HUES6 (cell line): ENCODE data around the gene ELMO2.
A peak's percentile ranks its signal among the peaks of the same experiment; 100 is the strongest.

Source experiments
- H3K27ac ChIP-seq: 2 replicates; pipeline ENCODE4 v1.7.0; 2013; ENCODE audit warnings: low read depth, mild to moderate bottlenecking, low read length, inconsistent platforms
- H3K27me3 ChIP-seq: 2 replicates; pipeline ENCODE4 v1.6.1; 2013; ENCODE audit warnings: low read length; ENCODE audit not compliant: control insufficient read depth, insufficient read depth
- H3K36me3 ChIP-seq: 2 replicates; pipeline ENCODE4 v1.6.1; 2013; ENCODE audit warnings: low read length; ENCODE audit not compliant: control insufficient read depth, insufficient read depth
- H3K4me1 ChIP-seq: 2 replicates; pipeline ENCODE4 v1.6.1; 2013; ENCODE audit warnings: low read length; ENCODE audit not compliant: control insufficient read depth, insufficient read depth
- H3K4me3 ChIP-seq: 2 replicates; pipeline ENCODE4 v1.5.1; 2013; ENCODE audit warnings: low read depth, low read length
- H3K9ac ChIP-seq: one replicate; pipeline ENCODE4 v1.6.1; 2013; ENCODE audit warnings: mild to moderate bottlenecking, low read length
- H3K9me3 ChIP-seq: 2 replicates; pipeline ENCODE4 v1.6.1; 2013; ENCODE audit warnings: low read depth, low read length; ENCODE audit not compliant: control insufficient read depth, insufficient read depth

Gene ELMO2, protein sequence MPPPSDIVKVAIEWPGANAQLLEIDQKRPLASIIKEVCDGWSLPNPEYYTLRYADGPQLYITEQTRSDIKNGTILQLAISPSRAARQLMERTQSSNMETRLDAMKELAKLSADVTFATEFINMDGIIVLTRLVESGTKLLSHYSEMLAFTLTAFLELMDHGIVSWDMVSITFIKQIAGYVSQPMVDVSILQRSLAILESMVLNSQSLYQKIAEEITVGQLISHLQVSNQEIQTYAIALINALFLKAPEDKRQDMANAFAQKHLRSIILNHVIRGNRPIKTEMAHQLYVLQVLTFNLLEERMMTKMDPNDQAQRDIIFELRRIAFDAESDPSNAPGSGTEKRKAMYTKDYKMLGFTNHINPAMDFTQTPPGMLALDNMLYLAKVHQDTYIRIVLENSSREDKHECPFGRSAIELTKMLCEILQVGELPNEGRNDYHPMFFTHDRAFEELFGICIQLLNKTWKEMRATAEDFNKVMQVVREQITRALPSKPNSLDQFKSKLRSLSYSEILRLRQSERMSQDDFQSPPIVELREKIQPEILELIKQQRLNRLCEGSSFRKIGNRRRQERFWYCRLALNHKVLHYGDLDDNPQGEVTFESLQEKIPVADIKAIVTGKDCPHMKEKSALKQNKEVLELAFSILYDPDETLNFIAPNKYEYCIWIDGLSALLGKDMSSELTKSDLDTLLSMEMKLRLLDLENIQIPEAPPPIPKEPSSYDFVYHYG

DNA sequence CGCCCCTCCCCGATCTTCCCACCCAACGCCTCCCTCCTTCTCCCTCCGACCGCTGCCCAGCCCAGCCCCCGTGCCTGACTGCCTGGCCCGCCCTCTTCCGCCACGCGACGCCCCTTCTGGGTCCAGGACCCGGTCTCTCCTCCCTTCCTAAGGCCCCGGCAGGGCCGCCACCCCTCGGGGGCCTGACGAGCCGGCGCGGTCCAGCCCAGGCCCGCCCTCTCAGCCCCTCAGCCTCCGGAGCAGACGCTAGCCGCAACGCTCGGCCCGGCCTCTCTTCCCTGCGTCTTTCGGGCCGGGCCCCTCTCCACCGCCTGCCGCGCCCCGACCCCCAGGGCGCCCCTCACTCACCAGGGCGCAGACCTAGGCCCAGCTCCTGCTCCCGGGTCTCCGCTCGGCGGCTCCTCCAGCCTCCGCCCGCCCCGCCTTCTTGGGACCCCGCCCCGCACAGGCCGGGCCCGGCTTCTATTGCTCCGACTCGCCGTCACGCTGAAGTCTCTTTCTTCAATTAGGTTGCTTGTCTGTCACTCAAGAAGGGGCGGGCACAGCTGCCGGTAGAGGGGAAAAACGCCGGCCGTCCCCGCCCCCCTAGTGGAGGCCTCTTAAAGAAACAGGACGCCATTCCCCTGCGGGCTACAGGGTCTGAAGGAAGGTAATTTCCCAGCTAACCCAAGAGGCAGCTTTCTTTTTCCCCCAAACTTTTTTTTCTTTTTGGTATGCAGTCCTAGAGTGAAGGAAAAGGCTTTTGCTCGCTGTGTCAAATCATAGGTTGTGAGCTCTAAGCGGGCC lies at the start of gene ELMO2:
Gene ELMO2 (minus strand): TSS at position 416 of the 786 bp plus-strand sequence. CDS start 12,133 bp downstream, outside the sequence.
- no peak within 1 kb of the TSS for H3K27ac ChIP-seq
- no peaks in the 10 kb centered on the region for H3K9me3 ChIP-seq
- H3K4me1 ChIP-seq: peaks cover 21% of the 10 kb centered on the region
- peak within 1 kb of the TSS; percentile 87 for H3K4me3 ChIP-seq
- no peaks in the 10 kb centered on the region for H3K36me3 ChIP-seq
- H3K9ac ChIP-seq: peak within 1 kb of the TSS; percentile 88
- H3K27me3 ChIP-seq: peaks cover 3% of the 10 kb centered on the region; the same call in 1 of the 2 replicates

DNA sequence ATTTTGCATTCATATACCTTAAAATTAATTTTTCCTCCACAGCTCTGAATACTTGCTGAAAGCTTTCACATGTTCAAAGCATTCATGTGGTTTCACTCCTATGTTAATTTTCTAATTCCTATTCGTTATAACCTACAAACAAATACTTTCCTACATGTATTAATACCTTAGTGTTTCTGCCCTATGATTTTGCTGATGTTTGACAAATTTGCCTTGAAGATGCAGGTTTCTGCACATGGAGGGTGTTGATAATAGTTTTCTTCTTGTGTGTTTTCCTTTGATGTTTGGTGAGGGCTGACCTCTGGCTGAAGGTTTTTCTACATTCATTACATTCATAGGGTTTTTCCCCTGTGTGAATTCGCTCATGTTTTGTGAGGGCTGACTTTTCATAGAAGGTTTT lies 49.3 kb upstream of the ELMO2 start:
- no peaks in the 10 kb centered on the region for H3K27me3 ChIP-seq
- no peak overlapping the region for H3K9ac ChIP-seq
- no peak overlapping the region for H3K4me3 ChIP-seq
- H3K36me3 ChIP-seq: peaks cover 15% of the 10 kb centered on the region; the same call in 1 of the 2 replicates
- peaks cover 3% of the 10 kb centered on the region; the same call in 1 of the 2 replicates for H3K4me1 ChIP-seq
- no peak overlapping the region for H3K27ac ChIP-seq
- peaks cover 37% of the 10 kb centered on the region for H3K9me3 ChIP-seq

DNA sequence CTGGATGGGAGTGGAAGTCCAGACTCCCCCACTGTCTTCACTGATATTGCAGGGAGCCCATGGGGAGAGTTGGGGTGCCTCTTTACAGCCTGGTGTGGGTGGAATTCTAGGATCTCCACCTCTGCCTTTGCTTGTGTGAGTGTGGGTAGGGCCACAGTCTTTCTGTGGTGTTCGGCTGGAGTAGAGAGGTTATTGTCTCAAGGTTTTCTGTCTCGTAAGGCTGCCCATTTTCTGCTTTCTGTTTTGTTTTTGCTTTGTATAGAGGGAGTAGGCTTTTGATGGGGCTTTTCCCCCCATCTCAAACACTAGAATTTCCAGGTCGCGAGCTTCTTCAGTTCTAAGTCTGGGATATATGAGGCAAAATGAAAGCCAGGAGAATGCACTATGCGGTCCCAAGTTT lies 40.4 kb upstream of the ELMO2 start:
- H3K4me1 ChIP-seq: no peaks in the 10 kb centered on the region

DNA sequence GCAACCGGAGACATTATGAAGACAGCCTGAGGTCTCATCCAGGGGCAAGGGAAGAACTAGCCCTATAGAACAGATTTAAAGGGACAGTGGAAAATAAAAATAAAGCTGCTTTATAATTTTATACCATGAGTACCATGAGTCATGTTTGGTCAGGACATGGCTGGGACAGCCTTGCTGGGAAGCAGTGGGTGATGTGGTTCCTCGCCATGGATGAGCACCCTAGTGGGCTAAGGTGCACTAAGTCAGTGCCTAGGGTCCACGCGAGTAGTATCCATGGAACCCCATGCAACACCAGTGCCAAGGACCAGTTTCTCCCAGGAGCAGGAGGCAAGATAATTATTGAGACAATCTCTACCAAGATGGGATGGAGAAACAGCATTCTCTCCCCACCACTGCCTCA lies 33.4 kb upstream of the ELMO2 start:
- Histone ChIP-seq H3K27ac (no peak overlapping the region), H3K4me3 (no peak overlapping the region), H3K27me3 (no peaks in the 10 kb centered on the region), H3K4me1 (no peaks in the 10 kb centered on the region), H3K9ac (no peak overlapping the region), H3K9me3 (peaks cover 15% of the 10 kb centered on the region), H3K36me3 (no peaks in the 10 kb centered on the region)

More for the DNA sequence above, 40.4 kb upstream of the ELMO2 start:
- no peak overlapping the region for H3K9ac ChIP-seq
- H3K27me3 ChIP-seq: no peaks in the 10 kb centered on the region
- H3K9me3 ChIP-seq: peaks cover 23% of the 10 kb centered on the region
- H3K27ac ChIP-seq: no peak overlapping the region
- H3K4me3 ChIP-seq: no peak overlapping the region
- no peaks in the 10 kb centered on the region for H3K36me3 ChIP-seq

DNA sequence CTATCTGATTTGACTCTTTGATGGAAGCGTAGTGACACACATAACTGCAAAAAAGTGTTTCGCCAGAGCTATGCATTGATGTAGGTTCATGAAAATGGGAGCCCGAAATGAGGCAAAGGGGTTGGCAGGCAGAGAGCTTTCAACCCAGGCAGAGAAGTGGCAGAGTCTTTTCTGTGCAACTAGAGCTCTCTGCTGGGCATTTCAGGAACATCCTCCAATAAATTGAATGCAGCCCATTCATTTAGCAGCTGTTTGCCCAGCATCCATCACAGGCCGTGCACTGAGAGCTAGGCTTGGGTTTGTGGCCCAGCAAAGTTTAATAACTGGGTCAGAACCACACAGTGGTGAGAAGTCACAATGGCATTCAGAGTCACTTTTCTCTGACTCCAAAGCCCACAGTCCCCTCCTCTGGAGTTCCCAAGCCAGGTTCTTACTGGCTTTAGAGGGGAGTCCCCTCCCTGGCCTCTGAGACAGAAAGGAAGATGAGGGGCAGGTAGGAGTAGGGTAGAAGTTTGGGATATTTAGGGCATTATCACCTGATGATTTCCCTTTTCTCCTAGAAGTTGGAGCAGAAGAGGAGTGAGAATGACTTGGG lies 31.8 kb upstream of the ELMO2 start:
- H3K27me3 ChIP-seq: no peaks in the 10 kb centered on the region
- no peaks in the 10 kb centered on the region for H3K4me1 ChIP-seq
- H3K9me3 ChIP-seq: peaks cover 2% of the 10 kb centered on the region; the same call in 1 of the 2 replicates
- H3K36me3 ChIP-seq: no peaks in the 10 kb centered on the region
- H3K27ac ChIP-seq: no peak overlapping the region
- no peak overlapping the region for H3K9ac ChIP-seq
- no peak overlapping the region for H3K4me3 ChIP-seq

DNA sequence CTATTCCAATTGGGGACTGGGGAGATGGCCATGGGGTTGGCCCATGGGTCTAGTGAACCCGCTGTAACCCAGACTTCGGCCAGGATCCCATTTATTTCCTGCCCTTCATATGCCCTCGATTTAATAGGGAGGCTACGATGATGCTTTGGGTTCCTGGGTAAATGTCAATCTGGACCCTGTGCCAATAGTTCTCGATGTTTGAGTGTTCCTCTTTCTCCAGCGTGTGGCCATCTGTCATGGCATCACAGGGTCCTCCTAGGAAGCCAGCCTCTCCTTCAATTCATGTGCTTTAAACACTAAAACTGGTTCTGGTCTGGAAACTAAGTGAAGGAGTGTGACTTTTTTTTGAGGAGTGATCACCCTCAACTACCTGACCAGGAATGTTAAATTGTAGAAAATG lies 28.7 kb upstream of the ELMO2 start:
- H3K9ac ChIP-seq: no peak overlapping the region
- H3K27ac ChIP-seq: no peak overlapping the region
- H3K36me3 ChIP-seq: no peaks in the 10 kb centered on the region
- H3K27me3 ChIP-seq: peaks cover 8% of the 10 kb centered on the region; the same call in 1 of the 2 replicates
- no peaks in the 10 kb centered on the region for H3K4me1 ChIP-seq
- no peak overlapping the region for H3K4me3 ChIP-seq
- peaks cover 2% of the 10 kb centered on the region; the same call in 1 of the 2 replicates for H3K9me3 ChIP-seq

DNA sequence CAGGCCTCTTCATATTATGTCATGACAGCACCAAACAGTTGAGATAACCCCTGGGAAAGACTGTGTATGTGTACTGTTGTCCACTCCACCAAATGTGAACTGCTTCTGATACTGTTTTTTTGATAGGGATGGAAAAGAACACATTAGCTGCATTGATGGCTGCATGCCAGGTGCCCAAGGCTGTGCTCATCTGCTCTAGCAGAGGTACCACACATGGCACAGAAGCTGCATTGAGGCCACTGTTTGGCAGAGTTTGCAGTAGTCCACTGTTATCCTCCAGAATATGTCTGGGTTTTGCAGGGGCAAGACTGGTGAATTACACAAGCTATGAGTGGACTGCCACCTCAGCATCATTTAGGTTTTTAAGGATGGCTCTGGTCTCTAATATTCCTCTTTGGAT lies 28.2 kb upstream of the ELMO2 start:
- H3K9ac ChIP-seq: no peak overlapping the region
- H3K27me3 ChIP-seq: peaks cover 8% of the 10 kb centered on the region; the same call in 1 of the 2 replicates
- H3K9me3 ChIP-seq: peaks cover 2% of the 10 kb centered on the region; the same call in 1 of the 2 replicates
- no peaks in the 10 kb centered on the region for H3K4me1 ChIP-seq
- no peak overlapping the region for H3K27ac ChIP-seq
- H3K36me3 ChIP-seq: no peaks in the 10 kb centered on the region
- no peak overlapping the region for H3K4me3 ChIP-seq

DNA sequence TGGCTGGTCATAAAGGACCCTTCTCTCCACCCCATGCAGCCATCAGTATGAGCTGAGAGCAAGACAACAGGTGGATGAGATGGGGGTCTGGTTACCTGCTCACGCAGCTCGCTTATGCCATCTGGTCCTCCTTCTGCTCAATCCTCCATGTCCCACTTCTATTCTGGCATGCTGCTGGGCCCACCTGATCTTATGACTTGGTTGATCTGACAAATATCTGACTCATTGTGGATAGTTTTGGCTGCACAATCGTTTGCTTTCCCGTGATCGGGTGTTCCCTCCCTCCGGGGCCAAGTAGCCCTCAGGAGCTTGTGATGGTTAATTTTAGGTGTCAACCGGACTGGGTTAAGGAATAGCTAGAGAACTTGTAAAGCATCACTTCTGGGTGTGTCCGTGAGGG lies 26.6 kb upstream of the ELMO2 start:
- H3K9me3 ChIP-seq: peaks cover 2% of the 10 kb centered on the region; the same call in 1 of the 2 replicates
- H3K4me1 ChIP-seq: no peaks in the 10 kb centered on the region
- no peak overlapping the region for H3K9ac ChIP-seq
- H3K27me3 ChIP-seq: peaks cover 15% of the 10 kb centered on the region; the same call in 1 of the 2 replicates
- H3K27ac ChIP-seq: no peak overlapping the region
- no peaks in the 10 kb centered on the region for H3K36me3 ChIP-seq
- H3K4me3 ChIP-seq: no peak overlapping the region

DNA sequence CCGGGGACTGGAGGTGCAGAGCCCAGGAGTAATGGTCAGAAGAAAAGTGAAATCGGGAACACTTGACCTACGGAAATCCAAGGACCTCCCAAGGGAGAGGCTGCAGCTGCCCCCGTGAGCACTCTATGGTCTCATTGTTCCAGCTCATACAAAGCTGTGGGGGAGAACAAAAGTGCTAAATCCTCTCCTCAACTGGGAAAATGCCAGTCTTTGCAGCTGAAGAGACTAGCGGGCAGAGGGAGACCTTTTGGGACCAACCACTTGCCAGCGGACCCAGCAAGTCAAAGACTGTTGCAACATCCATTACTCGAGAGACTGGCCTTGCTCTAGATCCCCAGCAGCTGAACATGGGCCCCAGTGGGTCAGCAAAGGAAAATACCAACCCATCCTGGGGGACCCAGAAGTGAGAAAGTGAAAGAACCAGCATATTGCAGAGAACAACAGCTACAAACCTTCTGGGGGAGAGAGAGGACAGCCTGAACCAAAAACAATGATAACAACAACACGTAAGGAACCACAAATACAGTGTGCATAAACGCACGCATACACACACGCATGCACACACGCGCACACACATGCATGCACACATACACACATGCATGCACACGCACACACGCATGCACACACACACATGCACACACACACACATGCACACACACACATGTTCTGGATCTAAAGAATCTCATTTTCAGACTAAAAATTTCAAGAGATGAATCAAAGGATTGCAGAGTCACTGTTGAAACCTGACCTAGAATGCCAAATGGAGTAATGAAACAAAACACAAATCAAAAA lies 24.7 kb upstream of the ELMO2 start:
- H3K4me3 ChIP-seq: no peak overlapping the region

DNA sequence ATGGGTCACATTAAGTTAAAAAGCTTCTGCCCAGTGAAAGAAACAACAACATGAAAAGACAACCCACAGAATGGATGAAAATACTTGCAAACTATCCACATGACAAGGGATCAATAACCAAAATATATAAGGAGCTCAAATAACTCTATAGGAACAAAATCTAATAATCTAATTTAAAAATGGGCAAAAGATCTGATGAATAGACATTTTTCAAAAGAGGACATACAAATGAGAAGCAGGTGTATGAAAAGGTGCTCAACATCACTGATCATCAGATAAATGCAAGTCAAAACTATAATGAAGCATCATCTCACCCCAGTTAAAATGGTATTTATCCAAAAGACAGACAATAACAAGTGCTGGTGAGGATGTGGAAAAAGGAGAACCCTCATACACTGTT lies 21.0 kb upstream of the ELMO2 start:
- no peak overlapping the region for H3K27ac ChIP-seq
- no peaks in the 10 kb centered on the region for H3K36me3 ChIP-seq
- H3K27me3 ChIP-seq: peaks cover 7% of the 10 kb centered on the region; the same call in 1 of the 2 replicates
- H3K9me3 ChIP-seq: no peaks in the 10 kb centered on the region
- H3K4me3 ChIP-seq: no peak overlapping the region
- H3K9ac ChIP-seq: no peak overlapping the region
- peaks cover 7% of the 10 kb centered on the region for H3K4me1 ChIP-seq

More for the DNA sequence above, 24.7 kb upstream of the ELMO2 start:
- Histone ChIP-seq H3K4me1 (no peaks in the 10 kb centered on the region), H3K27ac (no peak overlapping the region), H3K9me3 (no peaks in the 10 kb centered on the region; the same call in 1 of the 2 replicates), H3K36me3 (no peaks in the 10 kb centered on the region), H3K9ac (no peak overlapping the region), H3K27me3 (peaks cover 15% of the 10 kb centered on the region; the same call in 1 of the 2 replicates)
